Loucy (cell line): Measurements from ENCODE around the gene SPAG17.

ENCODE experiments used
- H2AFZ ChIP-seq: fragments of 200-600 bp; sonication (generic); 2 replicates; pipeline ENCODE4 v1.6.0; 2016; ENCODE audit warnings: antibody characterized with exemption, mild to moderate bottlenecking, low read length, moderate library complexity
- H3F3A ChIP-seq: fragments of 200-600 bp; 2 replicates; pipeline ENCODE4 v1.6.0; 2016; ENCODE audit warnings: antibody characterized with exemption, low read depth, mild to moderate bottlenecking
- H3K27me3 ChIP-seq: fragments of 200-600 bp; sonication (generic); 2 replicates; pipeline ENCODE4 v1.6.1; 2014; ENCODE audit warnings: low read length, mild to moderate bottlenecking; ENCODE audit not compliant: insufficient read depth, poor library complexity, severe bottlenecking
- H3K36me3 ChIP-seq: fragments of 200-600 bp; sonication (generic); 2 replicates; pipeline ENCODE4 v1.6.1; 2016; ENCODE audit warnings: low read length; ENCODE audit not compliant: insufficient read depth
- H3K4me1 ChIP-seq: fragments of 200-600 bp; sonication (generic); 2 replicates; pipeline ENCODE4 v1.5.1; 2014; ENCODE audit warnings: low read length, mild to moderate bottlenecking; ENCODE audit not compliant: insufficient read depth, poor library complexity, severe bottlenecking
- H3K4me2 ChIP-seq: fragments of 200-600 bp; sonication (generic); 2 replicates; pipeline ENCODE4 v1.6.0; 2014; ENCODE audit warnings: antibody characterized with exemption, low read length, low read depth, mild to moderate bottlenecking; ENCODE audit not compliant: poor library complexity, severe bottlenecking
- H3K4me3 ChIP-seq: fragments of 200-600 bp; sonication (generic); 2 replicates; pipeline ENCODE4 v1.5.1; 2014; ENCODE audit warnings: low read length, mild to moderate bottlenecking, mixed read lengths; ENCODE audit not compliant: poor library complexity, severe bottlenecking
- H3K79me2 ChIP-seq: fragments of 200-600 bp; sonication (generic); 2 replicates; pipeline ENCODE4 v1.6.1; 2014; ENCODE audit warnings: low read length; ENCODE audit not compliant: insufficient read depth
- H3K9ac ChIP-seq: fragments of 200-600 bp; sonication (generic); 2 replicates; pipeline ENCODE4 v1.6.0; 2014; ENCODE audit warnings: mild to moderate bottlenecking, low read depth, low read length, moderate library complexity; ENCODE audit not compliant: poor library complexity, severe bottlenecking
- H3K9me2 ChIP-seq: fragments of 200-600 bp; sonication (generic); replicated peaks from 2 replicates; pipeline ENCODE4 v1.6.1; 2016; ENCODE audit warnings: low read depth, low read length, mixed read lengths
- H3K9me3 ChIP-seq: fragments of 200-600 bp; sonication (generic); 2 replicates; pipeline ENCODE4 v1.6.1; 2014; ENCODE audit warnings: mild to moderate bottlenecking, antibody characterized with exemption, low read length, low read depth; ENCODE audit not compliant: insufficient read depth
- H4K20me1 ChIP-seq: fragments of 200-600 bp; sonication (generic); 2 replicates; pipeline ENCODE4 v1.6.0; 2014; ENCODE audit warnings: antibody characterized with exemption, low read length, mild to moderate bottlenecking; ENCODE audit not compliant: insufficient read depth, poor library complexity, severe bottlenecking
- EZH2phosphoT487 ChIP-seq: fragments of 200-600 bp; IDR thresholded peaks from 2 replicates; pipeline ENCODE4 v1.6.1; 2018; ENCODE audit warnings: antibody characterized with exemption, mild to moderate bottlenecking, moderate library complexity, borderline replicate concordance
- TF ChIP-seq, protein P1 (sequence below): fragments of 200-600 bp; sonication (generic); conservative IDR thresholded peaks from 2 replicates; pipeline ENCODE4 v1.5.1; 2014; ENCODE audit warnings: mild to moderate bottlenecking, antibody characterized with exemption, low read length

SPAG17 gene

GRCh38 chr1:118093017-118093416 lies 92.0 kb downstream of the SPAG17 start:
- Histone ChIP-seq H2AFZ (no peak overlapping the region), H3K36me3 (no peaks in the 10 kb centered on the region), H3K4me1 (no peaks in the 10 kb centered on the region), H3K9me2 (no peaks in the 10 kb centered on the region), H3F3A (no peaks in the 10 kb centered on the region), H3K4me3 (no peak overlapping the region), H3K9ac (no peak overlapping the region), H4K20me1 (no peaks in the 10 kb centered on the region), H3K27me3 (no peaks in the 10 kb centered on the region), H3K4me2 (no peak overlapping the region), H3K79me2 (no peaks in the 10 kb centered on the region), H3K9me3 (no peaks in the 10 kb centered on the region)
- no peak for TF ChIP-seq EZH2phosphoT487
- TF ChIP-seq, protein P1, sequence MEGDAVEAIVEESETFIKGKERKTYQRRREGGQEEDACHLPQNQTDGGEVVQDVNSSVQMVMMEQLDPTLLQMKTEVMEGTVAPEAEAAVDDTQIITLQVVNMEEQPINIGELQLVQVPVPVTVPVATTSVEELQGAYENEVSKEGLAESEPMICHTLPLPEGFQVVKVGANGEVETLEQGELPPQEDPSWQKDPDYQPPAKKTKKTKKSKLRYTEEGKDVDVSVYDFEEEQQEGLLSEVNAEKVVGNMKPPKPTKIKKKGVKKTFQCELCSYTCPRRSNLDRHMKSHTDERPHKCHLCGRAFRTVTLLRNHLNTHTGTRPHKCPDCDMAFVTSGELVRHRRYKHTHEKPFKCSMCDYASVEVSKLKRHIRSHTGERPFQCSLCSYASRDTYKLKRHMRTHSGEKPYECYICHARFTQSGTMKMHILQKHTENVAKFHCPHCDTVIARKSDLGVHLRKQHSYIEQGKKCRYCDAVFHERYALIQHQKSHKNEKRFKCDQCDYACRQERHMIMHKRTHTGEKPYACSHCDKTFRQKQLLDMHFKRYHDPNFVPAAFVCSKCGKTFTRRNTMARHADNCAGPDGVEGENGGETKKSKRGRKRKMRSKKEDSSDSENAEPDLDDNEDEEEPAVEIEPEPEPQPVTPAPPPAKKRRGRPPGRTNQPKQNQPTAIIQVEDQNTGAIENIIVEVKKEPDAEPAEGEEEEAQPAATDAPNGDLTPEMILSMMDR: no peak

DNA sequence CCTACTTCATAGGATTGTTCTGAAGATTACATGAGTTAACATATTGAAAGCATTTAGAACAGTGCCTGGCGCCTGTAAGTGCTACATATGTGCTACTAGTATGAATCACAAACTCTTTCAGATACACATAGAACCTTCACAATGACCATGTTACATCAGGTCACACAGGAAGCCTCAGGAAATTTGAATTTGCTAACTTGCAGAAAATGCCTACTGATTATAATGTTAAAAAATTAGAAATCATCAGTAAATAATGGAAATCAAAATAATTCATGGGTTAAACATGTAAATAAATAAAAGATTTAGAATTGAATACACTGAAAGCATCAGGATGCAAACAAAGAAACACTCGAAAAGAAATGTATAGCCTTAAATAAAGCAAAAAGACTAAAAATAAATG lies 94.9 kb downstream of the SPAG17 start:
- Histone ChIP-seq H3K4me1 (no peaks in the 10 kb centered on the region), H3K27me3 (no peaks in the 10 kb centered on the region), H3K79me2 (no peaks in the 10 kb centered on the region), H3K4me3 (no peak overlapping the region), H3K36me3 (no peaks in the 10 kb centered on the region), H4K20me1 (no peaks in the 10 kb centered on the region), H3K9me3 (no peaks in the 10 kb centered on the region), H3K9ac (no peak overlapping the region), H3F3A (no peaks in the 10 kb centered on the region), H2AFZ (no peak overlapping the region), H3K4me2 (no peak overlapping the region), H3K9me2 (no peaks in the 10 kb centered on the region)
- no peak for TF ChIP-seq EZH2phosphoT487
- TF ChIP-seq, protein P1: no peak

- Histone ChIP-seq H3K4me3 (no peak overlapping the region), H3K9me3 (no peaks in the 10 kb centered on the region), H3K4me1 (no peaks in the 10 kb centered on the region), H3F3A (no peaks in the 10 kb centered on the region), H3K9me2 (no peaks in the 10 kb centered on the region), H3K36me3 (no peaks in the 10 kb centered on the region), H3K79me2 (no peaks in the 10 kb centered on the region), H2AFZ (no peak overlapping the region), H3K27me3 (no peaks in the 10 kb centered on the region), H3K4me2 (no peak overlapping the region), H4K20me1 (no peaks in the 10 kb centered on the region), H3K9ac (no peak overlapping the region)
- TF ChIP-seq, protein P1: no peak
- no peak for TF ChIP-seq EZH2phosphoT487
Observed at GRCh38 chr1:118085365-118085764, 99.7 kb downstream of the SPAG17 start.
